GM12875 (cell line): ENCODE measurements around the gene DRG2.

Source experiments
- H3K4me3 ChIP-seq: one replicate; pipeline ENCODE4 v1.5.1; 2011; ENCODE audit warnings: low read depth, low read length, control low read depth
- TF ChIP-seq, protein P1 (sequence below): IDR thresholded peaks from 2 replicates; pipeline ENCODE4 v1.5.1; 2011; ENCODE audit warnings: low read depth, mild to moderate bottlenecking, control low read depth, inconsistent platforms, low read length, moderate library complexity, borderline replicate concordance; ENCODE audit not compliant: insufficient read depth

Gene DRG2, protein sequence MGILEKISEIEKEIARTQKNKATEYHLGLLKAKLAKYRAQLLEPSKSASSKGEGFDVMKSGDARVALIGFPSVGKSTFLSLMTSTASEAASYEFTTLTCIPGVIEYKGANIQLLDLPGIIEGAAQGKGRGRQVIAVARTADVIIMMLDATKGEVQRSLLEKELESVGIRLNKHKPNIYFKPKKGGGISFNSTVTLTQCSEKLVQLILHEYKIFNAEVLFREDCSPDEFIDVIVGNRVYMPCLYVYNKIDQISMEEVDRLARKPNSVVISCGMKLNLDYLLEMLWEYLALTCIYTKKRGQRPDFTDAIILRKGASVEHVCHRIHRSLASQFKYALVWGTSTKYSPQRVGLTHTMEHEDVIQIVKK

DNA sequence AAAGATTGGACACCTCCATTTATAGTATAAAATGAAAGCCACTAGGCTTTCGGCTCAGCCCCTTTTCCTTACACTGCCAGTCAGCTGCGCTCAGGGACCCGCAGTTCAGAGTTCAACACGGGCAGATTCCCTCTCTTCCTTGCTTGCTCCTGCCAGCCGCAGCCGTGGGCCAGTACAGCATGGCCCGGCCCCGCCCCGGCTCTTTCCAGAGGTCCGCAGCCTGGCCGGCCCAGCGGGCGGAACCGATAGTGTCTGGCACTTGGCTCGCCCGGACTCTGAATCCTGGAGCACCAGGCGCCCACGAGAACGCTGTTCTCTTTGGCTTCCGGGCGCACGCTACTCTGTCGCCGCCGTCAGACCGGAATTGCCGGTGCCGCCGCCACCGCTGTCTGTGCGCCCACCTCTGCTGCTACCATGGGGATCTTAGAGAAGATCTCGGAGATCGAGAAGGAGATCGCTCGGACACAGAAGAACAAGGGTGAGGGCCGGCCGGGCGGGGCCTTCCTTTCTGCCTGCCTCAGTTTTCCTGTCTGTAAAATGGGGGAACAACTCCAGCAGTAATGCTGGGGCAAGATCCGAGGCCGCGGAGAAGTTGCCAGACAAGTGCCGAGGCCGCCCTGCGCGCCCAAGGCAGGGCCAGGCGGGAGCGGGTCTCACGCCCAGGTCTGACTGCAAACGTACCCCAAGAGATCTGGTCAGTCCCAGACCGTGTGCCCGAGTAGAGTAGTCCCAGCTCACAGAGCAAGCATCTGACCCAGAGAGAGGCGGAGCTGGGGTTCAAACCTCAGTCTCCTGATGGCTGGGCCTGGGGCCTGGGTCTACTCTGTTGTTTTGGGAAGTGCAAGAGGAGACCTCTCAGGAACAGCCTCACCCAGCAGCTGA is at the start of gene DRG2:
Gene DRG2, plus strand, starts transcription at position 339 of the 882 bp plus-strand sequence. Its CDS starts 76 bp downstream, at position 415.
- TF ChIP-seq, protein P1, sequence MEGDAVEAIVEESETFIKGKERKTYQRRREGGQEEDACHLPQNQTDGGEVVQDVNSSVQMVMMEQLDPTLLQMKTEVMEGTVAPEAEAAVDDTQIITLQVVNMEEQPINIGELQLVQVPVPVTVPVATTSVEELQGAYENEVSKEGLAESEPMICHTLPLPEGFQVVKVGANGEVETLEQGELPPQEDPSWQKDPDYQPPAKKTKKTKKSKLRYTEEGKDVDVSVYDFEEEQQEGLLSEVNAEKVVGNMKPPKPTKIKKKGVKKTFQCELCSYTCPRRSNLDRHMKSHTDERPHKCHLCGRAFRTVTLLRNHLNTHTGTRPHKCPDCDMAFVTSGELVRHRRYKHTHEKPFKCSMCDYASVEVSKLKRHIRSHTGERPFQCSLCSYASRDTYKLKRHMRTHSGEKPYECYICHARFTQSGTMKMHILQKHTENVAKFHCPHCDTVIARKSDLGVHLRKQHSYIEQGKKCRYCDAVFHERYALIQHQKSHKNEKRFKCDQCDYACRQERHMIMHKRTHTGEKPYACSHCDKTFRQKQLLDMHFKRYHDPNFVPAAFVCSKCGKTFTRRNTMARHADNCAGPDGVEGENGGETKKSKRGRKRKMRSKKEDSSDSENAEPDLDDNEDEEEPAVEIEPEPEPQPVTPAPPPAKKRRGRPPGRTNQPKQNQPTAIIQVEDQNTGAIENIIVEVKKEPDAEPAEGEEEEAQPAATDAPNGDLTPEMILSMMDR, result no peak
- H3K4me3 ChIP-seq, result peak within 1 kb of the TSS; percentile 86

DNA sequence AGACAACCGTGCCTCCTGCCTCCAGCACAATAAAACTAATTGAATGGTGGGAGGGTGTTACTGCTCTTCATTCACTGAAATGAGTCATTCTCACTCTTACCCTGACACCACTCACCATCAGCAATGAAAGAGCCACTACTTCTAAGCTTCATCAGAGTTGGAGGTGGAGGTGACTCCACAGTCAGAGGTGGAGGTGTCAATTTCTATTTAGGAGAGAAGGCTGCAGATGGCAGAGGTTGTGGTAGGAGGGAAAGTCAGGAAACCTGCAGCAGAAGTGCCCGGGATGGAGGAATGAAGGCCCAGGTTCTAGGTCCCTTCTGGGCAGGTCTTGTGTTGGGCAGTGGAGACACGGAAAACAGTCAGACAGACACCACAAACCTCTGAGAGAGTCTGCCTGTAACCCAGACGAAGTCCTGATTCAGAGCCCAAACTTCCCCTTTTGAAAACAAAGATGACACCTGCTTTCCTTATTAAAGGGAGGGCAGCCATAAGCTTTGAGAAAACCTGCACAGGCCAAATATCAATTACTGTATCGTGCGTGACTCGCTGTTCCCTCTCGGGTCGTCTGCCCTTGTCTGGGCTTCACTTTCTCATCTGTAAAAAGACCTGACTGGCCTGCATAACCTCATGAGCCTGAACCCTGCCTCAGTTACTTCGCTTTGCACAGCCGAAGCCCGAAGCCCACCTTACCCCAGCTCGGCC is 49.4 kb upstream of the DRG2 start:
- TF ChIP-seq, protein P1, result no peak
- H3K4me3 ChIP-seq, result peak overlapping the region; percentile 93

DNA sequence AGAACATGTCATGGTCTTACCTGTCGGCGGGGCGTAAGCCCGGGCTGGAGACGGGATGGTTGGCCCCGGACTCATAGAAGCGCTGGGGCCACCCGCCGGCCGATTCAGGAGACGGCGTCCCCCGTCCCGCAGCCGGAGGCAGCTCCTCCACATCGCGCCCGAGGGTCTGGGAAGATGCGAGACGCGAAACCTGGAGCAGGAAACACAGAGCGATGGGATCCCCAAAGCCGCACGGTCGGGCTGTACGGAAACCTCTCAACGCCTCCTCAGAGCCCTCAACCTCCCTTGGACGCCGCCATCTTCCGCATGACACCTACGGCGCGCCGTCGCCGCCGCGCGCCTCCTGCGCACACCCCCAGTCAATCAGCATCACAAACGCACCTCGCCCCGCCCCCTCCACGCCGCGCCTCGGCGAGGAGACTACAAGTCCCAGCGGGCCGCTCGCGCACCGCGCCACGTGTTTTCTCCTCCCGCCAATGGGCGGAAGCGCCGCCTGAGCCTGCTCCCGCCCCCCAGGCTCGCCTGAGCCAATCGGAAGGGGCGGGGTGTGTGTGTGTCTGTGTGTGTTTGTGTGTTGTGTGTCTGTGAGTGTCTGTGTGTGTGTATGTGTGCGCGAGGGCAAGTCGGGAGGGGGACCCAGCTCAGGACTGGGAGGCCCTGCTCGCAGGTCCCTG is 48.8 kb upstream of the DRG2 start, which contains the start of the genes ATPAF2 and GID4:
Gene ATPAF2, minus strand, starts transcription at position 308 of the 674 bp plus-strand sequence. Its CDS starts 155 bp downstream, at position 153.
Gene GID4, plus strand, starts transcription at position 548 of the 674 bp plus-strand sequence. Its CDS starts 57 bp downstream, at position 605.
- TF ChIP-seq, protein P1, result 0 out of 2 replicates have a peak, but pooled peaks have one; percentile 4
- peak within 1 kb of the TSS; percentile 93 for H3K4me3 ChIP-seq

DNA sequence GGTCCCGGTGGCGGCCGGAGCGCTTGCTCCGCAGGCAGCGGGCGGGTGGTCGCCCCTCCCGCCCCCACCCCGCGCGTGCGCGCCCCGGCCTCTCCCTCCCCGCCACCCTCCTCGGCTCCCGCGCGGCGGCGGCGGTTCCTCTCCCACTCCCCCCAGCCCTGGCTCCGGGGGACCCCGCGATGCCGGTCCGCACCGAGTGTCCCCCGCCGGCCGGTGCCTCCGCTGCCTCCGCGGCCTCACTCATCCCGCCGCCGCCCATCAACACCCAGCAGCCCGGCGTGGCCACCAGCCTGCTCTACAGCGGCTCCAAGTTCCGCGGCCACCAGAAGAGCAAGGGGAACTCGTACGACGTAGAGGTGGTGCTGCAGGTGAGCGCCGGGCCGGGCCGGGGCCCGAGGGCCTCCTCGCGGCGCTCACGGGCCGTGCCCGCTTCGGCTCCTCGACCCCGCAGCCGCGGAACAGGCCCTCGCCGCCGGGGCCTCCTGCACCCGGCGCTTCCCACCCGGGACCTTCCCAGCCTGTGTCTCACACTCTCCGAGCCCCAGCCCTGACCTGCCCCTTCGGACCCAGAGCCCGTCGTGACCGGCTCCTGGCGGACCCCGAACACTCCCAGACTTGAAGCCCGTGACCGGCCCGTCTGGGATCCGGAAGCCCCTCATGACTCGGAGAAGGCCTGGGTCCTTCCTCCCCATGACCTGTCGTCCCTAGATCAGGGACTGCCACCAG is 48.0 kb upstream of the DRG2 start:
- H3K4me3 ChIP-seq, result peak overlapping the region; percentile 93
- TF ChIP-seq, protein P1, result no peak

DNA sequence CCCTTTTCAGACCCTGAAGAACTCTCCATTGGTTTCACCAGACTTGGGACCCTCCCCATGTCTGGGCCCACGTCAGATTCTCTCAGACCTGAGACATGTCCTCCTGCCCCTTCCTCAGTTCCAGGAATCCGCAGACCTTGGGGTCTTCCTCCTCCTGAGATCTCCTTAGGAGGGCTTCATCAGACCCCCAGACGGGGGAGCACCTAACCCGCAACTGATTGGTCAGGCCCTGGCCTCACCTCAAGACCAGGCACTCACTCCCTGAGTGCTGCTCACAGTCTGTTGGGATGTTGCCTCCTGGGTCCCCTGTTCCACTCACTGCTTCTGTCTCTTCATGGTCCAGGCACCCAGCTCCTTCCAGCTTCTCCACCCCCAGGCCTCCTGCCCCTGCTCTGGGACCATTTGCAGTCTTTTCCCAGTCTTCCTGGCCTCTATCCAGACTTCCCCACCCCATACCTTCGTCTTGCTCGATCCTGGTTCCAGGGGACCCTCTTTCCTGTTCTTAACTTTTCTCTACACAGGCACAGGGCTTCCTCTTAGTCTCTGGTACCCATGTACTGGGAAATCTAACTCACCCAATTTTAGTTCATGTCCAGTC is 47.4 kb upstream of the DRG2 start:
- TF ChIP-seq, protein P1, result no peak
- peak overlapping the region; percentile 93 for H3K4me3 ChIP-seq
